DOHH2 (cell line): ENCODE results near the gene MRPS7.

Experiments
- H3F3A ChIP-seq: fragments of 200-600 bp; sonication (generic), shearing (Covaris generic); 2 replicates; pipeline ENCODE4 v1.6.0; 2016; ENCODE audit warnings: antibody characterized with exemption, mild to moderate bottlenecking; ENCODE audit not compliant: control insufficient read depth, insufficient read depth
- H3K27ac ChIP-seq: fragments of 200-600 bp; sonication (generic); 2 replicates; pipeline ENCODE4 v1.5.1; 2014; ENCODE audit warnings: low read depth, mild to moderate bottlenecking, low read length, moderate library complexity
- H3K27me3 ChIP-seq: fragments of 200-600 bp; sonication (generic); 2 replicates; pipeline ENCODE4 v1.6.1; 2014; ENCODE audit warnings: mild to moderate bottlenecking, low read length, mixed read lengths; ENCODE audit not compliant: control insufficient read depth
- H3K36me3 ChIP-seq: fragments of 200-600 bp; sonication (generic); 2 replicates; pipeline ENCODE4 v1.6.1; 2014; ENCODE audit warnings: mild to moderate bottlenecking, low read length, moderate library complexity, mixed read lengths; ENCODE audit not compliant: control insufficient read depth
- H3K4me1 ChIP-seq: fragments of 200-600 bp; sonication (generic); 2 replicates; pipeline ENCODE4 v1.6.1; 2014; ENCODE audit warnings: mild to moderate bottlenecking, low read length, mixed read lengths; ENCODE audit not compliant: control insufficient read depth
- H3K4me2 ChIP-seq: fragments of 200-600 bp; sonication (generic); 2 replicates; pipeline ENCODE4 v1.6.0; 2014; ENCODE audit warnings: mild to moderate bottlenecking, low read length, moderate library complexity
- H3K4me3 ChIP-seq: fragments of 200-600 bp; sonication (generic); 2 replicates; pipeline ENCODE4 v1.5.1; 2014; ENCODE audit warnings: mild to moderate bottlenecking, low read length, mixed read lengths
- H3K79me2 ChIP-seq: fragments of 200-600 bp; sonication (generic); 2 replicates; pipeline ENCODE4 v1.6.1; 2014; ENCODE audit warnings: mild to moderate bottlenecking, low read length, mixed read lengths; ENCODE audit not compliant: control insufficient read depth
- H3K9me2 ChIP-seq: fragments of 200-600 bp; sonication (generic); replicated peaks from 2 replicates; pipeline ENCODE4 v1.6.1; 2014; ENCODE audit warnings: mild to moderate bottlenecking, low read length, mixed read lengths; ENCODE audit not compliant: control insufficient read depth
- H3K9me3 ChIP-seq: fragments of 200-600 bp; sonication (generic); 2 replicates; pipeline ENCODE4 v1.6.1; 2014; ENCODE audit warnings: antibody characterized with exemption, low read length, mixed read lengths; ENCODE audit not compliant: control insufficient read depth, insufficient read depth
- H4K20me1 ChIP-seq: fragments of 200-600 bp; sonication (generic); 2 replicates; pipeline ENCODE4 v1.6.0; 2014; ENCODE audit warnings: low read depth, mild to moderate bottlenecking, antibody characterized with exemption, low read length, moderate library complexity; ENCODE audit not compliant: control insufficient read depth, insufficient read depth
- CTCF ChIP-seq: fragments of 200-600 bp; sonication (generic); IDR thresholded peaks from one replicate; pipeline ENCODE4 v1.5.1; 2014; ENCODE audit warnings: antibody characterized with exemption, mild to moderate bottlenecking, low read depth, low read length; ENCODE audit not compliant: poor library complexity, severe bottlenecking
- EZH2phosphoT487 ChIP-seq: fragments of 200-600 bp; sonication (generic); IDR thresholded peaks from 2 replicates; pipeline ENCODE4 v1.6.1; 2017; ENCODE audit warnings: borderline replicate concordance, mild to moderate bottlenecking, antibody characterized with exemption, low read length, moderate library complexity, mixed read lengths

Gene MRPS7

GRCh38 chr17:75270966-75271232 is 9.2 kb downstream of the MRPS7 start, which contains the start of gene MIF4GD:
MIF4GD (minus strand) TSS chr17:75271231; CDS start chr17:75270195, 1,036 bp downstream.
- peak within 1 kb of the TSS; percentile 98 for H3K4me2 ChIP-seq
- peak within 1 kb of the TSS; percentile 96 for H3K4me3 ChIP-seq
- peaks cover 40% of the 10 kb centered on the region for H3K79me2 ChIP-seq
- peaks cover 23% of the 10 kb centered on the region for H3F3A ChIP-seq
- H3K27ac ChIP-seq: peak within 1 kb of the TSS; percentile 71
- no peaks in the 10 kb centered on the region for H3K27me3 ChIP-seq
- H3K4me1 ChIP-seq: peaks cover 32% of the 10 kb centered on the region
- H3K9me3 ChIP-seq: no peaks in the 10 kb centered on the region
- no peaks in the 10 kb centered on the region for H3K9me2 ChIP-seq
- no peak for TF ChIP-seq EZH2phosphoT487
- H4K20me1 ChIP-seq: no peaks in the 10 kb centered on the region
- peaks cover 59% of the 10 kb centered on the region for H3K36me3 ChIP-seq

GRCh38 chr17:75271233-75271954 is 9.7 kb downstream of the MRPS7 start:
- no peaks in the 10 kb centered on the region for H4K20me1 ChIP-seq
- H3K9me2 ChIP-seq: no peaks in the 10 kb centered on the region
- H3K4me1 ChIP-seq: peaks cover 32% of the 10 kb centered on the region
- no peaks in the 10 kb centered on the region for H3K27me3 ChIP-seq
- peaks cover 40% of the 10 kb centered on the region for H3K79me2 ChIP-seq
- no peaks in the 10 kb centered on the region for H3K9me3 ChIP-seq
- H3K36me3 ChIP-seq: peaks cover 54% of the 10 kb centered on the region
- H3F3A ChIP-seq: peaks cover 20% of the 10 kb centered on the region
- TF ChIP-seq CTCF (peak; percentile 29), EZH2phosphoT487 (no peak)
- H3K4me2 ChIP-seq: peak overlapping the region; percentile 66
- peak overlapping the region; percentile 96 for H3K4me3 ChIP-seq
- peak overlapping the region; percentile 71 for H3K27ac ChIP-seq

GRCh38 chr17:75271955-75272847 is 10.5 kb downstream of the MRPS7 start:
- Histone ChIP-seq H4K20me1 (no peaks in the 10 kb centered on the region), H3K4me2 (peak overlapping the region; percentile 66), H3F3A (peaks cover 20% of the 10 kb centered on the region), H3K79me2 (peaks cover 40% of the 10 kb centered on the region), H3K27me3 (no peaks in the 10 kb centered on the region), H3K9me3 (no peaks in the 10 kb centered on the region), H3K4me3 (peak overlapping the region; percentile 96), H3K36me3 (peaks cover 50% of the 10 kb centered on the region), H3K9me2 (no peaks in the 10 kb centered on the region), H3K27ac (peak overlapping the region; percentile 71), H3K4me1 (peaks cover 32% of the 10 kb centered on the region)
- TF ChIP-seq CTCF (peak; percentile 34), EZH2phosphoT487 (no peak)

- Histone ChIP-seq H3K4me1 (peaks cover 31% of the 10 kb centered on the region), H3K9me2 (no peaks in the 10 kb centered on the region), H3K4me3 (peak overlapping the region; percentile 96), H3K27me3 (no peaks in the 10 kb centered on the region), H3K27ac (peak overlapping the region; percentile 71), H3K79me2 (peaks cover 40% of the 10 kb centered on the region), H3K36me3 (peaks cover 50% of the 10 kb centered on the region), H3K4me2 (peak overlapping the region; percentile 66), H3K9me3 (no peaks in the 10 kb centered on the region), H3F3A (peaks cover 20% of the 10 kb centered on the region), H4K20me1 (no peaks in the 10 kb centered on the region)
- no peak for TF ChIP-seq CTCF
- TF ChIP-seq EZH2phosphoT487: no peak
Observed at GRCh38 chr17:75272848-75273184, 11.1 kb downstream of the MRPS7 start.
